ENCODE data around the gene CMIP. TPM values are rescaled to one million over a fixed set of nuclear protein-coding genes. Genes with fewer than 3 reads are reported as not detected.
A peak's percentile ranks its signal among the peaks of the same experiment; 100 is the strongest.

CMIP gene
- total RNA-seq, 1 experiment from 2014 or later, result 53.6 TPM

DNA sequence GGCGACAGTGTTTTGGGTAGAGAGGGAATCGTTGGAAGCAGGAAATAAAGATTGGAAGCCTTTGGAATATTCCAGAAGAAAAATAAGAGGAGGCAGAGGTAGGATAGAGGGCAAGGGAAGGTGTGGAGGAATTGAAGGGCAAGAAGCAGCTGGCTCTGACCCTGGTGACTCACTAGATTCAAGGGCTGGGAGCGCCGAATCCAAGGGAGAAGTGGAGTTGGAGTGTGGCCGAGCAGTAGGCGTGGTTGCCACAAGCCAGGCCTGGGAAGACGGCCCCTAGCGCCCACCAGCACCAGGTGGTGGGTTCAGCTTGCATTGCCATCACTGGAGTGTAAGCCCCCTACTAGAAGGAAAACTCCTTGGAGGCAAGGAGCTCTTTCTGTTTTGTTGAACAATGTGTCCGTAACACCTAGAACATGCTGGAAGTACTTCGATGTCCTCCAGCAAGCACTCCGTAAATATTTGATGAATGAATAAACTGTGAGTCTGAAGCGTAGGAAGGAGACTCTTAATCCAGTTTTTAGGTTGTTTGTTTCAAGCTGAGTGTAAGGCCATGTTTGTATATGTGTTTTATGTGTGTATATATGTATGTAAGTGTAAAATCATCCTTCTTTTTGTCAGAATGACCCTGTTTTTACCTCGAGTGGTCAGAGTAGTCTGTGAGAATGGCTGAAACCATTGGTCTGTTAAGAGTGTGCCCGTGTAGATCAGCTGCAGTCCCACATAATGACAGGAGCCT is 139.5 kb downstream of the CMIP start:
- peak; percentile 92 for DNase-seq (ENCODE audit: unreplicated experiment)
- POLR2A ChIA-PET, result interaction anchor here (0.5 to 4.0 kb wide), 15 partner anchors 9 to 591 kb away, joined by 3 to 39 read pairs (median 4); no protein-coding TSS in a partner anchor
- H3K27me3 Mint-ChIP-seq (ENCODE audit: insufficient read depth, unreplicated experiment), result no peaks in the 10 kb centered on the region
- TF ChIP-seq, protein P1, sequence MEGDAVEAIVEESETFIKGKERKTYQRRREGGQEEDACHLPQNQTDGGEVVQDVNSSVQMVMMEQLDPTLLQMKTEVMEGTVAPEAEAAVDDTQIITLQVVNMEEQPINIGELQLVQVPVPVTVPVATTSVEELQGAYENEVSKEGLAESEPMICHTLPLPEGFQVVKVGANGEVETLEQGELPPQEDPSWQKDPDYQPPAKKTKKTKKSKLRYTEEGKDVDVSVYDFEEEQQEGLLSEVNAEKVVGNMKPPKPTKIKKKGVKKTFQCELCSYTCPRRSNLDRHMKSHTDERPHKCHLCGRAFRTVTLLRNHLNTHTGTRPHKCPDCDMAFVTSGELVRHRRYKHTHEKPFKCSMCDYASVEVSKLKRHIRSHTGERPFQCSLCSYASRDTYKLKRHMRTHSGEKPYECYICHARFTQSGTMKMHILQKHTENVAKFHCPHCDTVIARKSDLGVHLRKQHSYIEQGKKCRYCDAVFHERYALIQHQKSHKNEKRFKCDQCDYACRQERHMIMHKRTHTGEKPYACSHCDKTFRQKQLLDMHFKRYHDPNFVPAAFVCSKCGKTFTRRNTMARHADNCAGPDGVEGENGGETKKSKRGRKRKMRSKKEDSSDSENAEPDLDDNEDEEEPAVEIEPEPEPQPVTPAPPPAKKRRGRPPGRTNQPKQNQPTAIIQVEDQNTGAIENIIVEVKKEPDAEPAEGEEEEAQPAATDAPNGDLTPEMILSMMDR (IDR thresholded peaks at IDR 0.05; ENCODE audit: unreplicated experiment), result no peak
- peaks cover 23% of the 10 kb centered on the region for H3K36me3 Mint-ChIP-seq (ENCODE audit: insufficient read depth, unreplicated experiment)
- peak overlapping the region; percentile 55 for H3K4me3 Mint-ChIP-seq (ENCODE audit: unreplicated experiment)
- H3K27ac Mint-ChIP-seq (ENCODE audit: low read depth, unreplicated experiment), result peak overlapping the region; percentile 97
- H3K9me3 Mint-ChIP-seq (ENCODE audit: unreplicated experiment), result no peaks in the 10 kb centered on the region
- intact Hi-C loops (cut with micrococcal nuclease), result loop anchor here (10.0 kb wide), 1 partner anchor 179 kb away; no protein-coding TSS in a partner anchor
- peaks cover 60% of the 10 kb centered on the region for H3K4me1 Mint-ChIP-seq (ENCODE audit: insufficient read depth, unreplicated experiment)
- CTCF ChIA-PET, result interaction anchor here (0.5 to 1.0 kb wide), 5 partner anchors 10 to 60 kb away, joined by 3 to 4 read pairs (median 3); no protein-coding TSS in a partner anchor
- no TSS peak for BruUV-seq (replicated peaks)

DNA sequence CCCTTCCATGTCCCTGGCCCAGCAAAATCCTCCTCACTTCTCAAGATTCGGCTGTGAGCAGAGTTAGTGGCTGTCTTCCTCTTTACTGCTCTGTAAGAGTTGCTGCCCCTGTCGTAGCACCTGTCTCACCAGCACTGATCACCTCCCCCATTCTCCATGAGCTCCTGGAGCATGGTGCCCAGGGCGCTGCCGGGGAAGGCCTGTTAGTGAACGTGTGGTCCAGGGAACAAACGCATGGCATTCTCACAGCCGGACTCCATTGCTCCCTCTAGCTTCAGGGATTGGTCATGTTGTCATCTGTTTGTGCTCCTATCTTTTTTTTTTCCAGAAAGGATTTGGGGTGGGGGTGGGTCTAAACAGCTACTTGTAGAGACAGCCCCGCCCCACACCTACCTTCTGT is 141.2 kb downstream of the CMIP start:
- Mint-ChIP-seq H3K4me3 (ENCODE audit: unreplicated experiment) (no peak overlapping the region), H3K27me3 (ENCODE audit: insufficient read depth, unreplicated experiment) (no peaks in the 10 kb centered on the region), H3K9me3 (ENCODE audit: unreplicated experiment) (no peaks in the 10 kb centered on the region), H3K27ac (ENCODE audit: low read depth, unreplicated experiment) (peak overlapping the region; percentile 77), H3K36me3 (ENCODE audit: insufficient read depth, unreplicated experiment) (peaks cover 23% of the 10 kb centered on the region), H3K4me1 (ENCODE audit: insufficient read depth, unreplicated experiment) (peaks cover 56% of the 10 kb centered on the region)
- DNase-seq (ENCODE audit: unreplicated experiment), result peak; percentile 39
- TF ChIP-seq, protein P1 (IDR thresholded peaks at IDR 0.05; ENCODE audit: unreplicated experiment), result no peak
- no TSS peak for BruUV-seq (replicated peaks)
- ChIA-PET POLR2A (interaction anchor here (1.0 to 1.6 kb wide), 2 partner anchors 59 to 62 kb away, joined by 3 to 5 read pairs; no protein-coding TSS in a partner anchor), CTCF (interaction anchor here (0.6 to 1.5 kb wide), 8 partner anchors 12 to 75 kb away, joined by 3 to 7 read pairs (median 4); no protein-coding TSS in a partner anchor)
- intact Hi-C loops (cut with micrococcal nuclease), result loop anchor here (1.0 to 10.0 kb wide), 2 partner anchors 139 to 181 kb away; no protein-coding TSS in a partner anchor

DNA sequence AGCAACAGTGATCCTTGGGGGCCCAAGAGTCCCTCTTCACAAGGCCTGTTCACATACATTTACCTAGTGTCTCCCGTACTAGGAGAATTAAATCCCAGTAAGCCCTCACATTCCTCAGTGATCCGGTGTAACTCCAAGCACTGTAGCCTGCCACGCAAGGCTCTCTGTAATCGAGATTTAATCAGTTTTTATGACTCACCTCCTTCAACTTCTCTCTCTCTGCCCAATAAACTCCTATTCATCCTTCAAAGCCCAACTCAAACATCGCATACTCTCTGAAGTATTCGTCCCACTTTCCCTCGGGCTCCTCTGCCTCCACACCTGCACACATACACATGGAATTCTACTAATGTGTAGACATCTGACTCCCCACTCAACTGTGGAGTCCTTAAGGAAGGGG is 141.8 kb downstream of the CMIP start:
- intact Hi-C loops (cut with micrococcal nuclease), result loop anchor here (1.0 to 10.0 kb wide), 2 partner anchors 140 to 182 kb away; no protein-coding TSS in a partner anchor
- no TSS peak for BruUV-seq (replicated peaks)

More for the DNA sequence above, 141.8 kb downstream of the CMIP start:
- peaks cover 23% of the 10 kb centered on the region for H3K36me3 Mint-ChIP-seq (ENCODE audit: insufficient read depth, unreplicated experiment)
- ChIA-PET CTCF (interaction anchor here (0.6 to 1.6 kb wide), 8 partner anchors 11 to 237 kb away, joined by 3 to 7 read pairs (median 4); no protein-coding TSS in a partner anchor), POLR2A (interaction anchor here (0.9 to 1.6 kb wide), 4 partner anchors 12 to 63 kb away, joined by 3 to 10 read pairs (median 4); no protein-coding TSS in a partner anchor)
- H3K4me1 Mint-ChIP-seq (ENCODE audit: insufficient read depth, unreplicated experiment), result peaks cover 54% of the 10 kb centered on the region
- no peaks in the 10 kb centered on the region for H3K9me3 Mint-ChIP-seq (ENCODE audit: unreplicated experiment)
- DNase-seq (ENCODE audit: unreplicated experiment), result peak; percentile 64
- peak overlapping the region; percentile 51 for H3K4me3 Mint-ChIP-seq (ENCODE audit: unreplicated experiment)
- no peaks in the 10 kb centered on the region for H3K27me3 Mint-ChIP-seq (ENCODE audit: insufficient read depth, unreplicated experiment)
- TF ChIP-seq, protein P1 (IDR thresholded peaks at IDR 0.05; ENCODE audit: unreplicated experiment), result no peak
- H3K27ac Mint-ChIP-seq (ENCODE audit: low read depth, unreplicated experiment), result peak overlapping the region; percentile 77
